Activated CD8-positive, alpha-beta T cell treated with anti-CD3 and anti-CD28 coated beads, Interleukin-2, amount 10 ng/mL, durations not matched to agents 7 days and 5 days (primary cell): ENCODE data around the gene ACP7. TPM values are rescaled to one million over a fixed set of nuclear protein-coding genes. Genes with fewer than 3 reads are reported as not detected.

Experiments used
- ATAC-seq: fragments of 150-1000 bp; cut with Tn5 transposase; one replicate; pipeline ENCODE4 v1.10.0; 2021; ENCODE audit warnings: moderate library complexity
- CTCF ChIA-PET: fragments of 350-600 bp; sonication (Branson Sonifier 250); formaldehyde crosslinking; loops from one replicate; lab custom pipeline; 2021; ENCODE audit warnings: antibody characterized with exemption; lab: Charles Lee
- POLR2A ChIA-PET: fragments of 350-600 bp; sonication (Branson Sonifier 250); formaldehyde crosslinking; loops from one replicate; lab custom pipeline; 2021; ENCODE audit warnings: antibody characterized with exemption; lab: Charles Lee
- DNase-seq: peaks from one replicate; pipeline ENCODE4 v3.0.0-alpha.2; 2020
- H3K27ac Mint-ChIP-seq: one replicate; pipeline ENCODE4 v1.8.0; 2021; ENCODE audit warnings: mild to moderate bottlenecking, mixed read lengths
- H3K27me3 Mint-ChIP-seq: one replicate; pipeline ENCODE4 v1.8.0; 2021; ENCODE audit warnings: low read depth, mixed read lengths
- H3K36me3 Mint-ChIP-seq: one replicate; pipeline ENCODE4 v1.8.0; 2021; ENCODE audit warnings: low read depth, mixed read lengths
- H3K4me1 Mint-ChIP-seq: one replicate; pipeline ENCODE4 v1.8.0; 2021; ENCODE audit warnings: low read depth, mixed read lengths
- H3K4me3 Mint-ChIP-seq: one replicate; pipeline ENCODE4 v1.8.0; 2021; ENCODE audit warnings: mild to moderate bottlenecking, mixed read lengths
- H3K9me3 Mint-ChIP-seq: one replicate; pipeline ENCODE4 v1.8.0; 2022; ENCODE audit warnings: mixed read lengths; ENCODE audit not compliant: insufficient read depth
- total RNA-seq, 2 experiments: library from RNA; stranded (reverse); gene quantifications; one replicate each; pipeline ENCODE4 v1.2.3, GENCODE V29; 2021

Gene ACP7
- total RNA-seq, 2 experiments from 2014 or later = not detected

DNA sequence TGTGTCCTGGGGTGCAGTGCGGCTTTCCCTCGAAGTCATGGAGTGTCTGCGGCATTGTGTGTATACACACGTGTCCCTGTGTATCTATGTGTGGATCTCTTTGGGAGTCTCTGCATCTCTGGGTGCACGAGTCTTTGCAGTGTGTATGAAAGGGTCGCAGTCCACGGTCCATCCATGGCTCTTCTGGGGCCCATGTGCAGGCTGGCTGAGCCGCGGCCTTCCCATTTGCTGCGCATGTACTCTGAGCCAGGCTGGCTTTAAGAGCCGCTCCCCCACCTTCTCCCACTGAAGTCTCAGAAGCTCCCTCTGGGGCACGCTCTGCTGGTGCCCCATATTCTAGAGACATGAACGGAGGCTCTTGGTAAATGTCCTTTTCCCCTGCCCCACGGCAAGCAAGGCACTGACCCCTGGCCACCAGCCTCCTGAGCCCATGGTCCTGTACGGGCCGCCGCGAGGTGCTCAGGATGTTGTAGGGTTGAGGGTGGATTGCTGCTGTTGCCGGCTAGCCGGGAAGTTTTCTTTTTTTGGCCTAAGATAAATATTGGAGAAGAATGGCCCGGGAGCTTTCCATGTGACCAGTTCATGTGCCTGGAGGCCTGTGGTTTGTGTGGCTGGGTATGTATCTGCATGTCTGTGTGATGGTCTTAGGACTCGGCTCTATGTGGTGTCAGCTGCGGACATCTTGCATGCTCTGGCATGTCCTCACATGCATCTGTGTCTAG, 73.3 kb downstream of the ACP7 start:
- peaks cover 34% of the 10 kb centered on the region for H3K4me1 Mint-ChIP-seq
- H3K9me3 Mint-ChIP-seq = no peaks in the 10 kb centered on the region
- H3K36me3 Mint-ChIP-seq = no peaks in the 10 kb centered on the region
- H3K27me3 Mint-ChIP-seq = no peaks in the 10 kb centered on the region
- POLR2A ChIA-PET = no interaction called here
- DNase-seq = no peak
- ATAC-seq = no peak
- no peak overlapping the region for H3K27ac Mint-ChIP-seq
- CTCF ChIA-PET = no interaction called here
- no peak overlapping the region for H3K4me3 Mint-ChIP-seq

DNA sequence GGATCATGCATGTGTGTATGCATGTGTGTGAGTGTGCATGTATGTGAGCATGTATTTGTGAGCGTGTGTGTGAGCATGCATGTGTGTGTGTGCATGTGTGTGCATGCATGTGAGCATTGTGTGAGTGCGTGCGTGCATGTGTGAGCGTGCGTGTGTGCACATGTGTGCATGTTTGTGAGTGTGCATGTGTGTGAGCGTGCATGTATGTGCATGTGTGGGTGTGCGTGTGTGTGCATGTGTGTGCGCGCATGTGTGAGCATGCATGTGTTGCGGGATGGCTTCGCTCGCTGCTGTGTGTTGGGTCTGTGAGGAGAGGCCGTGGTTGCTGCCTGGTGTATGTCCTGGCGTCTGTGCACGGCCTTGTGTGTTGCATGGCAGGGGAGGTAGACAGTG, 73.8 kb downstream of the ACP7 start:
- ATAC-seq = no peak
- H3K27me3 Mint-ChIP-seq = no peaks in the 10 kb centered on the region
- ChIA-PET POLR2A (no interaction called here), CTCF (no interaction called here)
- no peak for DNase-seq
- peaks cover 39% of the 10 kb centered on the region for H3K4me1 Mint-ChIP-seq
- H3K9me3 Mint-ChIP-seq = no peaks in the 10 kb centered on the region
- no peak overlapping the region for H3K27ac Mint-ChIP-seq
- H3K36me3 Mint-ChIP-seq = no peaks in the 10 kb centered on the region
- no peak overlapping the region for H3K4me3 Mint-ChIP-seq

DNA sequence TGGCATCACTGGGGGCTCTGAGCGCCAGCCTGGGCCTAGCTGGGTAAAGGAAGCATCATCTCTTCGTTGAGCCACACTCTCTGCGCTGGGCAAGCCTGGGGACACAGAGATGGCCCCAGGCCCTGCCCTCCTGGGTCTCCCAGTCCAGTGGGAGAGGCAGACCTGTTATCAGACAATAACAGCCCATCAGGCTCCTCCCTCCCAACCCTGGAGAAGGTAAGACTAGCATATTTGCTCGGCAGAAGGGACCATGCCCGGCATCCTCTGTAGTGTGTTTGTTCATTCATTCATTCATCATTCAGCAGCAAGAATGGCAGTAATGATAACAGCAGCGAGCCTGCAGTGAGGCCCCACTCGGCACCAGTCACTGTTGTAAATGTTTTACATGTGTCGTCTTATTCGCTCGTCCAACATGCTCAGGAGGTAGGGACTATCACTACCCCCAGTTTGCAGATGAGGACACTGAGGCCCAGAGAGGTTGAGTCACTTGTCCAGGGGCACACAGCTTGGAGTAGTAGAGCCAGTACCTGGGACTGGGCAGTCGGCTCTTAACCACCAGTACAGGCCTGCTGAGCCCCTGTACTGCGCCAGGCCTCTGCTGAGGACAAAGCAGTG, 74.6 kb downstream of the ACP7 start:
- Mint-ChIP-seq H3K27ac (no peak overlapping the region), H3K4me3 (no peak overlapping the region), H3K9me3 (no peaks in the 10 kb centered on the region), H3K4me1 (peaks cover 39% of the 10 kb centered on the region), H3K36me3 (no peaks in the 10 kb centered on the region), H3K27me3 (no peaks in the 10 kb centered on the region)
- ChIA-PET POLR2A (no interaction called here), CTCF (no interaction called here)
- no peak for ATAC-seq
- DNase-seq = no peak

DNA sequence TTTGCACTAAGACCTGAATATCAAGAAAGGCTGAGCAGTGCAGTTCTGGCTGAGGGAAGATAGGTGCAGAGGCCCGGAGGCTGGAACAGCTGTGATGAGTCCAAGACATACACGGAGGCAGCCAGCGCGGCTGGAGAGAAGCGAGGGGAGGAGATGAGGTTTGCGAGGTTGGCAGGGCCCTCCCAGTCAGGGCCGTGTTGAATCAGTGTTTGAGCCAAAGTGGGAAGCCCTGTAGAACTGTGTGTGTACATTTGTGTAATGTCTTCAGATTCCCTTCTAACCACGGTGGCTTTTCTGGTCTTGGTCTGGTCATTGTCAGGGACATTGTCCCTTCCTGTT, 76.3 kb downstream of the ACP7 start:
- H3K36me3 Mint-ChIP-seq = no peaks in the 10 kb centered on the region
- peaks cover 25% of the 10 kb centered on the region for H3K4me1 Mint-ChIP-seq
- H3K4me3 Mint-ChIP-seq = no peak overlapping the region
- ChIA-PET POLR2A (no interaction called here), CTCF (no interaction called here)
- DNase-seq (no peak), ATAC-seq (no peak)
- H3K9me3 Mint-ChIP-seq = no peaks in the 10 kb centered on the region
- H3K27ac Mint-ChIP-seq = no peak overlapping the region
- H3K27me3 Mint-ChIP-seq = no peaks in the 10 kb centered on the region

Other genes with a start within 250 kb of the ACP7 start
- 100 to 1,000 TPM; 509 to 553 TPM for gene HNRNPL, start 234.4 kb upstream of the ACP7 start, total RNA-seq
- gene RINL, start 206.1 kb upstream of the ACP7 start, total RNA-seq = 10 to 100 TPM; 58.9 to 63.5 TPM
- gene SIRT2, start 184.8 kb upstream of the ACP7 start, total RNA-seq = 10 to 100 TPM; 36.4 to 40.3 TPM
- gene NFKBIB, start 184.4 kb upstream of the ACP7 start, total RNA-seq = 10 to 100 TPM; 31.9 to 36.6 TPM
- gene CCER2, start 172.2 kb upstream of the ACP7 start, total RNA-seq = 1 to 10 TPM in 1 of 2 experiments, under 1 TPM in 1; 0.79 to 1.1 TPM
- gene SARS2, start 153.6 kb upstream of the ACP7 start, total RNA-seq = 10 to 100 TPM; 36.2 to 36.6 TPM
- gene MRPS12, start 153.4 kb upstream of the ACP7 start, total RNA-seq = 10 to 100 TPM; 60.2 to 61.7 TPM
- gene FBXO17, start 108.6 kb upstream of the ACP7 start, total RNA-seq = not detected
- gene FBXO27, start 51.8 kb upstream of the ACP7 start, total RNA-seq = not detected
- 10 to 100 TPM; 15.3 to 18.2 TPM for gene PAK4, start 41.4 kb downstream of the ACP7 start, total RNA-seq
- not detected for gene NCCRP1, start 112.6 kb downstream of the ACP7 start, total RNA-seq
- not detected for gene SYCN, start 119.9 kb downstream of the ACP7 start, total RNA-seq
- not detected for gene IFNL3, start 160.6 kb downstream of the ACP7 start, total RNA-seq
- gene IFNL4, start 164.5 kb downstream of the ACP7 start, total RNA-seq = not detected
- gene IFNL2, start 184.0 kb downstream of the ACP7 start, total RNA-seq = not detected
- under 1 TPM in 1 of 2 experiments, not detected in 1; 0.29 TPM for gene IFNL1, start 212.0 kb downstream of the ACP7 start, total RNA-seq
- 1 to 10 TPM; 8.0 to 8.3 TPM for gene LRFN1, start 236.5 kb downstream of the ACP7 start, total RNA-seq